ENCODE results near the gene TPK1.

The TPK1 gene

DNA sequence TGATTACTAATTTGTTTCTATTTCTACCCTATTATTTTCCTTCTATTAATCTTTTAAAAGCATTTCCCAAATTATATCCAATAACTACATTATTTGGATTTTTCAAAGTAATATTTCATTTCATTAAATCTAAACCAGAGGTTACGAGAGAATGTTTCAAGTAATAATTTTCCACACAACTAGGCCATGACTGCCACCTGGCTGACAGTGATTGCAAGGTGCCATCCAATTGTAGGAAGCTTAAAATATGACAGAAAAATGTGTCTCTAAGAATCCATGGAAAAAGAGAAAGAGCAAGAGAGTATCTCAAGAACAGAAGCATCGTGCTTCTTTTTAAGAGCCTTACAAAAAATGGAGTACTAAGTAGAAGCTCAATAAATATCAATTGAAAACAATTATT lies 48.7 kb downstream of the TPK1 start:
- TF ChIP-seq, protein P1, sequence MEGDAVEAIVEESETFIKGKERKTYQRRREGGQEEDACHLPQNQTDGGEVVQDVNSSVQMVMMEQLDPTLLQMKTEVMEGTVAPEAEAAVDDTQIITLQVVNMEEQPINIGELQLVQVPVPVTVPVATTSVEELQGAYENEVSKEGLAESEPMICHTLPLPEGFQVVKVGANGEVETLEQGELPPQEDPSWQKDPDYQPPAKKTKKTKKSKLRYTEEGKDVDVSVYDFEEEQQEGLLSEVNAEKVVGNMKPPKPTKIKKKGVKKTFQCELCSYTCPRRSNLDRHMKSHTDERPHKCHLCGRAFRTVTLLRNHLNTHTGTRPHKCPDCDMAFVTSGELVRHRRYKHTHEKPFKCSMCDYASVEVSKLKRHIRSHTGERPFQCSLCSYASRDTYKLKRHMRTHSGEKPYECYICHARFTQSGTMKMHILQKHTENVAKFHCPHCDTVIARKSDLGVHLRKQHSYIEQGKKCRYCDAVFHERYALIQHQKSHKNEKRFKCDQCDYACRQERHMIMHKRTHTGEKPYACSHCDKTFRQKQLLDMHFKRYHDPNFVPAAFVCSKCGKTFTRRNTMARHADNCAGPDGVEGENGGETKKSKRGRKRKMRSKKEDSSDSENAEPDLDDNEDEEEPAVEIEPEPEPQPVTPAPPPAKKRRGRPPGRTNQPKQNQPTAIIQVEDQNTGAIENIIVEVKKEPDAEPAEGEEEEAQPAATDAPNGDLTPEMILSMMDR (conservative IDR thresholded peaks at IDR 0.05; ENCODE audit: low read depth, low read length) = peak; percentile 53
- DNase-seq (ENCODE audit: low read depth) = no peak
- H3K4me3 ChIP-seq (ENCODE audit: low read length) = no peak overlapping the region

DNA sequence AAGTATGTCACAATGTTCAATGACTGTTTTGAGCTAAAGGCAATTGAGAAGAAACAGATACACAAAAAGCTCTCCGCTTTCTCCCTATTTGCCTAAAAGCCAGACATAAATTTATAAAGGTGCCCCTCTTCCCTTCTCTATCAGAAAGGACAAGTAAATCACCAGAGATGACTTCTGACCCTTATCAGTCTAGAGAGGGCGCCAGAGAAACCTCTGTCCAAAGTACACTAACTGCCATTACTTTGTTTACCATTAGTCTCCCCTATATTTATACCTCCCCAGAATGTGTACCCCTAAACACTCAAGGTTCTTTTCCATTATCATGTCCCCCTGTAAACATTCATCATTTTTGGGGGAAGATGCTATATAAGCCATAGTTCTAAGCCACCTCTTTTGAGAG lies 49.3 kb downstream of the TPK1 start:
- DNase-seq (ENCODE audit: low read depth) = no peak
- H3K4me3 ChIP-seq (ENCODE audit: low read length) = no peak overlapping the region
- TF ChIP-seq, protein P1 (conservative IDR thresholded peaks at IDR 0.05; ENCODE audit: low read depth, low read length) = peak; percentile 43

DNA sequence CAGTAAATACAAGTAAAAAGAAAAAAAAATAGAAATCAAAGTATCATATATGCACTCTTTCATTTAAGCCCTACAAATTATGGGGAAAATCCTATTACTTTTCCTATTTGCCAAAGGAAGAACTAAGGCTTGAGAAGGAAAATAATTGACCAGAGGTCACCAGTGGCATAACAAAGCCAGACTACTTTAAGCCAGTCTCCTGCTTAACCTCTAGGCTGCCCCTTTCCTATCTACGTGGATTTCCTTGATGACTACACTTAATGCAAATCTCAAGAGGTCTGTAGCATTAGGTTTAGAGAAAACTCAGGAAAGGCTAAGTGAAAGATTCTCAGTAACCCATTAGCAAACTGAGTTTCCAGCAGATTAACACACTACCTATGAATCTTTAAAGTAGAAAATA lies 49.8 kb downstream of the TPK1 start:
- no peak overlapping the region for H3K4me3 ChIP-seq (ENCODE audit: low read length)
- TF ChIP-seq, protein P1 (conservative IDR thresholded peaks at IDR 0.05; ENCODE audit: low read depth, low read length) = no peak
- no peak for DNase-seq (ENCODE audit: low read depth)

DNA sequence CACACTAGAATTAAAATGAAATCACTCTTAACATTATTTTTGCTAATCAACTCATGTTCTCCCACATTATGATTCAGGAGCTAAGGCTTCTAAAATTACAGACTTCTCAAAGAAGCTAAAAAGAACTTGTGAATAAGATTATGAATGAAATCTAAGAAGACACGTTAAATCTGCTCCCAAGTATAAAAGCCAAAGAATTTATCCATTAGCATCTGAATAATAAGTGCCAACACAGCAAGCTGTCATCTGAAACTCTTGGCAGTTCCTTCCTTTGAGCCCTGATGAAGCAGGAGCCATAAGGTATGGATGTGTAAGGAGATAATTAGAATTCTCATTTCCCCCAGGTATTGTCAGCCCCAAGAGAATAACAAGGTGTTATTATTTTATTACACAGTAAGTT lies 50.3 kb downstream of the TPK1 start:
- TF ChIP-seq, protein P1 (conservative IDR thresholded peaks at IDR 0.05; ENCODE audit: low read depth, low read length) = no peak
- H3K4me3 ChIP-seq (ENCODE audit: low read length) = no peak overlapping the region
- DNase-seq (ENCODE audit: low read depth) = no peak

GRCh38 chr7:144784943-144785342 lies 50.9 kb downstream of the TPK1 start:
- H3K4me3 ChIP-seq (ENCODE audit: low read length) = no peak overlapping the region
- DNase-seq (ENCODE audit: low read depth) = no peak
- TF ChIP-seq, protein P1 (conservative IDR thresholded peaks at IDR 0.05; ENCODE audit: low read depth, low read length) = no peak

GRCh38 chr7:144784441-144784840 lies 51.4 kb downstream of the TPK1 start:
- no peak overlapping the region for H3K4me3 ChIP-seq (ENCODE audit: low read length)
- no peak for DNase-seq (ENCODE audit: low read depth)
- TF ChIP-seq, protein P1 (conservative IDR thresholded peaks at IDR 0.05; ENCODE audit: low read depth, low read length) = no peak

DNA sequence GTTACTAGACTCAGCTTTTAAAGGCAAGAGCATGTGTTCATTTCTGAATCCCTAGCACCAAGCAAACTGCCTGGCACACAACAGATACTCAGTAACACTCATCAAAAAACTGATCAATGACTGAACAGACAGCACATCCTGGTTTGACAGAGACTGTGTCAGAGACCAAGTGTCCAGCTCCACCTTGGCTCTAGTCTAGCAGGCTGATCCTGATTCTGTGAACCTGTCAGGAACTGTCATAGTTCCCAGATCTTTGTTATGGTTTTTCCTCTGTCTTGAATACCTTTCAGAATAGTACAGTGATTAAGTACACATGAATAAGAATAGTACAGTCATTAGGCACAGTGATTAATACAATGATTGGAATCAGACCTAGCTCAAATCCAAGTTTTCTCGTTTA lies 53.0 kb downstream of the TPK1 start:
- no peak overlapping the region for H3K4me3 ChIP-seq (ENCODE audit: low read length)
- DNase-seq (ENCODE audit: low read depth) = no peak
- TF ChIP-seq, protein P1 (conservative IDR thresholded peaks at IDR 0.05; ENCODE audit: low read depth, low read length) = no peak

Measured in retinal pigment epithelial cell (primary cell).